Uterus (tissue), 4 donors: Measurements from ENCODE around the gene GRIN3A. TPM values are rescaled to one million over a fixed set of nuclear protein-coding genes. Genes with fewer than 3 reads are reported as not detected.
A peak's percentile ranks its signal among the peaks of the same experiment; 100 is the strongest.

Source experiments
- DNase-seq, 2 donors: peaks; one replicate each; pipeline ENCODE4 v3.0.0-alpha.2; 2019 to 2020
- H3K27ac ChIP-seq, 2 donors: fragments of 200-600 bp; sonication (generic); 1 replicate in 1 of 2; 2 replicates in 1 of 2; pipeline ENCODE4 v1.5.1; 2016 to 2018
- H3K27me3 ChIP-seq, 2 donors: fragments of 200-600 bp; sonication (generic); one replicate each; pipeline ENCODE4 v1.5.1; 2018 to 2019; ENCODE audit warnings: control low read depth in 1 of 2
- H3K36me3 ChIP-seq, 2 donors: fragments of 200-600 bp; sonication (generic); one replicate each; pipeline ENCODE4 v1.5.1; 2019; ENCODE audit warnings: control low read depth in 1 of 2
- H3K4me1 ChIP-seq, 2 donors: fragments of 200-600 bp; sonication (generic); one replicate each; pipeline ENCODE4 v1.5.1; 2018 to 2019; ENCODE audit warnings: control low read depth in 1 of 2
- H3K4me3 ChIP-seq, 2 donors: fragments of 200-600 bp; sonication (generic); 1 replicate in 1 of 2; 2 replicates in 1 of 2; pipeline ENCODE4 v1.5.1; 2018 to 2019; ENCODE audit warnings: mild to moderate bottlenecking in 1 of 2
- H3K9me3 ChIP-seq, 2 donors: fragments of 200-600 bp; sonication (generic); one replicate each; pipeline ENCODE4 v1.5.1; 2019; ENCODE audit warnings: control low read depth in 1 of 2
- POLR2A ChIP-seq, 2 donors: fragments of 450-650 bp; IDR thresholded peaks; one replicate each; pipeline ENCODE4 v1.6.1; 2016; ENCODE audit warnings: antibody characterized with exemption in 2 of 2, mild to moderate bottlenecking in 1 of 2, moderate library complexity in 1 of 2
- intact Hi-C: fragments of 100-400 bp; cut with DNase I; formaldehyde crosslinking; loops from one replicate; pipeline ENCODE4 v1.15.1; 2023; ENCODE audit warnings: low total_unique reads
- total RNA-seq, 4 donors: library from RNA; depleted of rRNA in 3 of 4; stranded (reverse); fragments of >200 nt in 3 of 4; gene quantifications; one replicate each; pipeline versions ENCODE4 v1.1.0 to v1.2.4, GENCODE V29; 2014 to 2023
- TF ChIP-seq, protein P1 (sequence below), 4 experiments: fragments of 200-600 bp in 2 of 4; fragments of 450-650 bp in 2 of 4; sonication (generic) in 2 of 4; IDR thresholded peaks; one replicate each; pipeline ENCODE4 v1.5.1; 2016 to 2019; ENCODE audit warnings: antibody characterized with exemption in 4 of 4, mild to moderate bottlenecking in 2 of 4, moderate library complexity in 1 of 4
- donor health status: DM: yes; HTN: yes; CAD: no.

Gene GRIN3A
- total RNA-seq, 4 donors from 2014 or later = 5.9 TPM; not detected in 3

DNA sequence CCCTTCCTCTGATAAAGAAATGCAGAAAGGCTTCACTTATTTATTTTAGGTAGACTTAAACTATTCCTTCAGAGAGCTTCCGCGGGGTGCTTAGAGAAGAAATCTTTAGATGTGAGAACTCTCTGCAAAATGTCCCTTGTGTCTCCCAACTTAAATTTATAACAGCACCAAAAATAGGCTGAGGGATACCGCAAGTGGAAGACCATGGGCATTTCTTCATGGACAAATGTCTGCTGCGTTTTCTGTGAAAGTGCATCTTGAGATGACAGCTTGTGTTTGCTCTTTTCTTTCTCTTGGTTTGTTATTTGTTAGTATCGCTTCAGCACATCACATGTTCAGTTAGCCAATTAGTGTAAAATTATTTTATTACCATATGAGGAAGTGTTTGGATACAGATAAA, 15.3 kb upstream of the GRIN3A start:
- H3K27ac ChIP-seq = no peak overlapping the region
- no peaks in the 10 kb centered on the region for H3K9me3 ChIP-seq
- no peaks in the 10 kb centered on the region for H3K36me3 ChIP-seq
- H3K27me3 ChIP-seq = no peaks in the 10 kb centered on the region
- no peak for DNase-seq
- H3K4me3 ChIP-seq = no peak overlapping the region
- TF ChIP-seq, protein P1, sequence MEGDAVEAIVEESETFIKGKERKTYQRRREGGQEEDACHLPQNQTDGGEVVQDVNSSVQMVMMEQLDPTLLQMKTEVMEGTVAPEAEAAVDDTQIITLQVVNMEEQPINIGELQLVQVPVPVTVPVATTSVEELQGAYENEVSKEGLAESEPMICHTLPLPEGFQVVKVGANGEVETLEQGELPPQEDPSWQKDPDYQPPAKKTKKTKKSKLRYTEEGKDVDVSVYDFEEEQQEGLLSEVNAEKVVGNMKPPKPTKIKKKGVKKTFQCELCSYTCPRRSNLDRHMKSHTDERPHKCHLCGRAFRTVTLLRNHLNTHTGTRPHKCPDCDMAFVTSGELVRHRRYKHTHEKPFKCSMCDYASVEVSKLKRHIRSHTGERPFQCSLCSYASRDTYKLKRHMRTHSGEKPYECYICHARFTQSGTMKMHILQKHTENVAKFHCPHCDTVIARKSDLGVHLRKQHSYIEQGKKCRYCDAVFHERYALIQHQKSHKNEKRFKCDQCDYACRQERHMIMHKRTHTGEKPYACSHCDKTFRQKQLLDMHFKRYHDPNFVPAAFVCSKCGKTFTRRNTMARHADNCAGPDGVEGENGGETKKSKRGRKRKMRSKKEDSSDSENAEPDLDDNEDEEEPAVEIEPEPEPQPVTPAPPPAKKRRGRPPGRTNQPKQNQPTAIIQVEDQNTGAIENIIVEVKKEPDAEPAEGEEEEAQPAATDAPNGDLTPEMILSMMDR (IDR thresholded peaks at IDR 0.05) = no peak
- no peak for TF ChIP-seq POLR2A (IDR thresholded peaks at IDR 0.05)
- H3K4me1 ChIP-seq = no peaks in the 10 kb centered on the region
- intact Hi-C loops = no loop called here

DNA sequence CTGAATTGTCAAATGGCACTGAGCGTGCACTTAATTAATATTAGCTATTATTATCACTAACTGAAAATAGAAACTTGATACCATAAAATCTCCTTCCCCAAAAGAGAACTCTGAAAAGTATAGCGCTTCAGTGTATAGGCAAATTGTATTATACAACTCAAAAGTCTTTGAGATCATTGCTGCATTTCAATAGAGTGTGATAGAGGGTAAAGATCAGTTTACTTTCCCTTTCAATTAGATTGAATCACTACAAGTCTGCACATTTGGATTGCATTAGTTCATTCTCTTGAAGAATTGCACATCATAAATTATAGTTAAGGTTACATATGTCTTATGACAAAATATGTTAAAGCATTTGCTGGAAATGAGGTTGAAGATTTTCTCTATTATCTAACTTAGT, 13.4 kb upstream of the GRIN3A start:
- Histone ChIP-seq H3K4me3 (no peak overlapping the region), H3K36me3 (no peaks in the 10 kb centered on the region), H3K4me1 (no peaks in the 10 kb centered on the region), H3K9me3 (no peaks in the 10 kb centered on the region), H3K27me3 (no peaks in the 10 kb centered on the region), H3K27ac (no peak overlapping the region)
- DNase-seq = no peak
- intact Hi-C loops = no loop called here
- TF ChIP-seq, protein P1 (IDR thresholded peaks at IDR 0.05) = no peak
- no peak for TF ChIP-seq POLR2A (IDR thresholded peaks at IDR 0.05)

DNA sequence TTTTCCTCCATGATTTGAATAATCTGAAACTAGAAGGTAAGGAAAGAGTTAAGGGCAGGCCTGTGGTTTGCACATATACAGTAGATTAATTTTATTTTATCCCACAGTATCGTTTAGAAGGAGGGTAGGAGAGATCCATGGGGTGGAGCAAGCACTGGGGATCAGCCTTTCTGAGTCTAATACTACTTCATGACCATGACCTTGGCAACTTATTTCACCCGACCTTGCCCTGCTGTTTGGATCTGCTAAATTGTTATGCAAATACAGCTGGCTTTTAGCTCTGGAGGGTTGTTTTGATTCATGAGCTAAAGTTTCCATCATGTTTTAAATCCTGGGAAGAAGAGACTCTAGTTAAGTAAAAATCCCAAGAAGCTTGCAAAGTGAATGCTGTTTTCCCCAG, 864 bp upstream of the GRIN3A start:
- Histone ChIP-seq H3K9me3 (no peaks in the 10 kb centered on the region), H3K4me3 (no peak overlapping the region), H3K4me1 (peaks cover 0 to 13% of the 10 kb centered on the region in 2 donors), H3K27ac (no peak overlapping the region), H3K27me3 (peaks cover 10 to 37% of the 10 kb centered on the region in 2 donors), H3K36me3 (no peaks in the 10 kb centered on the region)
- no peak for DNase-seq
- no peak for TF ChIP-seq POLR2A (IDR thresholded peaks at IDR 0.05)
- TF ChIP-seq, protein P1 (IDR thresholded peaks at IDR 0.05) = no peak
- intact Hi-C loops = no loop called here

DNA sequence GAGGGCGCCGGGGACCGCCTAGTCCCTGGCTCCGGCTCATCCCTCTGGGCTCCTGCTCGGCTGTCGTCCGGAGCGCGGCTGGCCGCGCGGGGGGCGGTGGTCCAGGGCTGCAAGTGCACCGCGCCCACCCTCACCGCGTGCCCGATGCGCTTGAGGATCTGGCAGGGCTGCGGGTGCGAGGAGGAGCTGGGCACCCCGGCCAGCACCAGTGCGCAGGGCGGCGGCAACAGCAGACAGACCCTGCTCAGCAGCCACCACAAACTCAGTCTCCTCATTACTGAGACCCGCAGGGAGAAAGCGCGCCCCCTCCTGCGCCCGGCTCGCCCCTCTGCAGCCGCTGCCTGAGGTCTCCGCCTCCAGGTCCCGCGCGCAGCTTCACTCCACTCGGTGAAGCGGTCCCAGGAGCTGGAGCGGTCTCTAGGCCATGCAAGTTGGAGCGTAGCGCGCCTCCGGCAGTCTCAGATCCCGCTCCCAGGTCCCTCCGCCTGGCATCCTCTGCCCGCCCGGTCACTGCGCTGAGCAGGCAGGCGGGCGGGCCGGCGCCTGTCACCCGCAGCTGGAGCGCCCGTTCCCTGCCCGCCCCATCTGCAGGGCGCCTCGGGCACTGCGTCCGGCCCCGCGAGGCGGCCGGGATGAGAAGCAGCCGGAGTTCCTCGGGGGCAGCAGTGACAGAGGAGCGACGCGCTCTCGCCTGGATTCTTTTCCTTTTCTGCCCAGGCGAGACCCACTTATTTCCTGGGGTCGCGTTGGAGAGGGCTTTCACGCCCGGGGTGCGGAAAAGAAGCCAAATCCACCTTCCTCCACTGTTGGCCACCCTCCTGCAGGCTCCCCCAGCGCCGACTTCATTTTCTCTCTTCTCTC, 512 bp downstream of the GRIN3A start:
- peak overlapping the region in 1 of 2 donors; percentile 26 for H3K4me3 ChIP-seq
- H3K9me3 ChIP-seq = no peaks in the 10 kb centered on the region
- intact Hi-C loops = no loop called here
- no peaks in the 10 kb centered on the region for H3K36me3 ChIP-seq
- TF ChIP-seq POLR2A (IDR thresholded peaks at IDR 0.05) = no peak
- TF ChIP-seq, protein P1 (IDR thresholded peaks at IDR 0.05) = no peak
- no peak overlapping the region for H3K27ac ChIP-seq
- no peak for DNase-seq
- peaks cover 10 to 44% of the 10 kb centered on the region in 2 donors for H3K27me3 ChIP-seq
- H3K4me1 ChIP-seq = peaks cover 0 to 13% of the 10 kb centered on the region in 2 donors

DNA sequence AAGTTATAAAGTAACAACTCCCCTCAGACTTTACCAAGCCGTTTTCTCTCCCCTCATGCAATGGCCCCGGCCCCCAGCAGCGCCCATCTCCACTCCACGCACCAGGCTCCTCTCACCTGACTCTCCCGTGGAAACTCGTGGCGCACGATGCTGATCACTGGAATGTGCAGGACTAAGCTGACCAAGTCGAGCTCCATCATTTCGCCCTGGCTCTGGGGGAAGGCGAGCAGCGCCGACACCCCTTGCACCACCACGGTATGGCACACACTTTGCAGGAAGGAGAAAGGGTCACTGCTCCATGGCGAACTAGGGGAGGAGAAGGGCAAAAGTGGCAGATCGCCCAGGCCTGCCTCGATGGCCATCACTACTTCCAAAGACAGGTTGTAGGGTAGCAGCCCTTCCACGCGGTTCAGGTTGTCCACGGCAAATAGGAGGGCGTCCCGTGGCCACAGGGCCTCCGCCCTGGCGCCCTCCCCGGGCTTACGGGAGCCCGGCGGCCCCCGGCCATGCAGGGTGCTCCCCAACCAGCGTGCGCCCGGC, 1.2 kb downstream of the GRIN3A start:
- peaks cover 0 to 13% of the 10 kb centered on the region in 2 donors for H3K4me1 ChIP-seq
- peak overlapping the region in 1 of 2 donors; percentile 26 for H3K4me3 ChIP-seq
- no peaks in the 10 kb centered on the region for H3K9me3 ChIP-seq
- no peak for DNase-seq
- H3K27me3 ChIP-seq = peaks cover 10 to 44% of the 10 kb centered on the region in 2 donors
- H3K36me3 ChIP-seq = no peaks in the 10 kb centered on the region
- intact Hi-C loops = no loop called here
- no peak overlapping the region for H3K27ac ChIP-seq
- TF ChIP-seq, protein P1 (IDR thresholded peaks at IDR 0.05) = no peak
- no peak for TF ChIP-seq POLR2A (IDR thresholded peaks at IDR 0.05)
